GM13976 (cell line): Measurements from ENCODE around the gene TCF7L1.

Source experiments
- DNase-seq: peaks from one replicate; pipeline ENCODE4 v3.0.0; 2012; ENCODE audit warnings: low spot score
- CTCF ChIP-seq: IDR thresholded peaks from 2 replicates; pipeline ENCODE4 v1.5.1; 2012; ENCODE audit warnings: borderline replicate concordance, mild to moderate bottlenecking; ENCODE audit not compliant: insufficient read depth; ENCODE audit errors: extremely low read depth, missing control alignments, control extremely low read depth
- in situ Hi-C: fragments of 300-500 bp; cut with MboI; formaldehyde crosslinking; loops from one replicate; pipeline ENCODE4 v1.12.0; 2022; ENCODE audit warnings: low sequenced_read_pairs, mixed read lengths, inconsistent platforms; ENCODE audit not compliant: unreplicated experiment

Gene TCF7L1

GRCh38 chr2:85181134-85181631 is 48.0 kb downstream of the TCF7L1 start:
- no peak for DNase-seq
- no peak for TF ChIP-seq CTCF
- in situ Hi-C loops = no loop called here

GRCh38 chr2:85181844-85182456 is 48.8 kb downstream of the TCF7L1 start:
- no peak for TF ChIP-seq CTCF
- in situ Hi-C loops = no loop called here
- DNase-seq = no peak

- TF ChIP-seq CTCF = no peak
- in situ Hi-C loops = no loop called here
Measured at GRCh38 chr2:85183076-85183475, 49.9 kb downstream of the TCF7L1 start.

GRCh38 chr2:85183479-85183878 is 50.3 kb downstream of the TCF7L1 start:
- no peak for TF ChIP-seq CTCF
- in situ Hi-C loops = no loop called here
- no peak for DNase-seq

More at GRCh38 chr2:85183076-85183475, 49.9 kb downstream of the TCF7L1 start:
- no peak for DNase-seq

- in situ Hi-C loops = no loop called here
- no peak for DNase-seq
- no peak for TF ChIP-seq CTCF
Measured at GRCh38 chr2:85184231-85184630, 51.0 kb downstream of the TCF7L1 start.

GRCh38 chr2:85184990-85185389 is 51.8 kb downstream of the TCF7L1 start:
- TF ChIP-seq CTCF = no peak
- in situ Hi-C loops = no loop called here
- DNase-seq = no peak
